K562 (cell line): Measurements from ENCODE around the gene GPR153. TPM values are rescaled to one million over a fixed set of nuclear protein-coding genes. Genes with fewer than 3 reads are reported as not detected.

ENCODE experiments used
- ATAC-seq: fragments of 200-7000 bp; cut with Tn5 transposase; 3 replicates; pipeline ENCODE4 v1.9.1; 2020; ENCODE audit warnings: moderate library complexity
- BruUV-seq: library from RNA; stranded (reverse); fragments of 400-500 nt; replicated peaks from 2 replicates; lab custom pipeline; 2021; lab: Mats Ljungman, UMichigan
- CTCF ChIA-PET: fragments of 300-600 bp; formaldehyde crosslinking; extraction: SDS; loops from one replicate; lab custom pipeline; 2021; ENCODE audit warnings: low intra/inter-chr PET ratio; lab: Yijun Ruan, JAX
- POLR2A ChIA-PET: fragments of 300-600, 350-650 bp; sonication (Branson Sonifier 250); formaldehyde crosslinking; extraction: SDS; loops from one replicate; lab custom pipeline; 2021; ENCODE audit warnings: antibody characterized with exemption, inconsistent platforms; lab: Yijun Ruan, JAX
- DNase-seq, 4 experiments: peaks; one replicate each; pipeline versions ENCODE4 v3.0.0 to v3.0.0-alpha.2; 2011 to 2018; ENCODE audit warnings: low spot score in 3 of 4, mixed read lengths in 3 of 4; ENCODE audit errors: extremely low read depth in 1 of 4
- FAIRE-seq: peaks from 2 replicates; lab custom pipeline; 2011; peaks lifted over from hg19 to GRCh38; lab: Jason Lieb, UNC
- H2AFZ ChIP-seq: 2 replicates; pipeline ENCODE4 v1.6.0; 2011; ENCODE audit warnings: low read depth, low read length, control low read depth, inconsistent platforms
- H3K27ac ChIP-seq: fragments of 200-600 bp; 3 replicates; pipeline ENCODE4 v1.8.0; 2011; ENCODE audit warnings: low read depth, mild to moderate bottlenecking, control low read depth, inconsistent platforms, low read length, moderate library complexity, mixed read lengths; ENCODE audit errors: extremely low read depth
- H3K27me3 ChIP-seq, 2 experiments: fragments of 300-600 bp in 1 of 2; 2 replicates in 1 of 2; 3 replicates in 1 of 2; pipeline versions ENCODE4 v1.6.0 to v1.8.0; 2011; ENCODE audit warnings: inconsistent platforms in 2 of 2, low read length in 2 of 2, mild to moderate bottlenecking in 1 of 2, mixed read lengths in 1 of 2, moderate library complexity in 1 of 2; ENCODE audit not compliant: control insufficient read depth in 2 of 2, insufficient read depth in 2 of 2
- H3K36me3 ChIP-seq: fragments of 300-600 bp; 3 replicates; pipeline ENCODE4 v1.8.0; 2011; ENCODE audit warnings: mild to moderate bottlenecking, low read length, inconsistent platforms; ENCODE audit not compliant: control insufficient read depth, insufficient read depth
- H3K4me1 ChIP-seq, 2 experiments: fragments of 200-600 bp in 1 of 2; replicated peaks in 1 of 2; 2 replicates in 1 of 2; 3 replicates in 1 of 2; pipeline versions ENCODE4 v1.5.1 to v1.8.0; 2011; ENCODE audit warnings: inconsistent platforms in 2 of 2, low read length in 2 of 2, mild to moderate bottlenecking in 1 of 2, mixed read lengths in 1 of 2, moderate library complexity in 1 of 2; ENCODE audit not compliant: control insufficient read depth in 2 of 2, insufficient read depth in 2 of 2
- H3K4me2 ChIP-seq: 2 replicates; pipeline ENCODE4 v1.6.1; 2011; ENCODE audit warnings: low read length, control low read depth, inconsistent platforms, mixed read lengths; ENCODE audit not compliant: insufficient read depth
- H3K4me3 ChIP-seq: fragments of 200-600 bp; sonication (generic), shearing (Covaris generic); 2 replicates; pipeline ENCODE4 v1.5.1; 2016; ENCODE audit warnings: control low read depth, inconsistent platforms
- H3K79me2 ChIP-seq: fragments of 200-600 bp; 3 replicates; pipeline ENCODE4 v1.8.0; 2011; ENCODE audit warnings: low read length, inconsistent platforms; ENCODE audit not compliant: control insufficient read depth, insufficient read depth
- H3K9ac ChIP-seq, 2 experiments: 2 replicates each; pipeline versions ENCODE4 v1.6.0 to v1.6.1; 2011; ENCODE audit warnings: low read depth in 2 of 2, low read length in 2 of 2, control low read depth in 1 of 2, inconsistent platforms in 1 of 2, mild to moderate bottlenecking in 1 of 2, mixed read lengths in 1 of 2; ENCODE audit not compliant: insufficient read depth in 1 of 2
- H3K9me1 ChIP-seq: one replicate; pipeline ENCODE4 v1.6.0; 2011; ENCODE audit warnings: inconsistent platforms, mild to moderate bottlenecking, low read length, moderate library complexity; ENCODE audit not compliant: control insufficient read depth, insufficient read depth
- H3K9me3 ChIP-seq: replicated peaks from 2 replicates; pipeline ENCODE4 v1.5.1; 2011; ENCODE audit warnings: low read depth, low read length, inconsistent platforms; ENCODE audit not compliant: control insufficient read depth, insufficient read depth
- H4K20me1 ChIP-seq: replicated peaks from 2 replicates; pipeline ENCODE4 v1.6.1; 2011; ENCODE audit warnings: low read length, inconsistent platforms, mixed read lengths; ENCODE audit not compliant: control insufficient read depth, insufficient read depth
- CTCF ChIP-seq, 3 experiments: IDR thresholded peaks in 2 of 3; conservative IDR thresholded peaks in 1 of 3; 2 replicates each; pipeline ENCODE4 v1.5.1; 2011 to 2012; ENCODE audit warnings: low read length in 3 of 3, mild to moderate bottlenecking in 3 of 3, control low read depth in 2 of 3, improper control_type of control experiment in 1 of 3, inconsistent platforms in 1 of 3, low read depth in 1 of 3, mixed read lengths in 1 of 3, moderate library complexity in 1 of 3; ENCODE audit not compliant: insufficient read depth in 2 of 3
- ETV6 ChIP-seq, 3 experiments: fragments of 150-350 bp in 1 of 3; sonication (generic) in 1 of 3; formaldehyde crosslinking in 1 of 3; IDR thresholded peaks; 2 replicates each; pipeline versions ENCODE4 v1.6.1 to v1.8.0; 2014 to 2022; ENCODE audit warnings: borderline replicate concordance in 2 of 3, low read depth in 2 of 3, antibody characterized with exemption in 1 of 3, low read length in 1 of 3, mild to moderate bottlenecking in 1 of 3, missing genetic modification reagents in 1 of 3
- ILK ChIP-seq: fragments of 450-650 bp; IDR thresholded peaks from 2 replicates; pipeline ENCODE4 v1.6.1; 2016; ENCODE audit warnings: missing genetic modification characterization, low read depth, mild to moderate bottlenecking, missing compliant biosample characterization, moderate library complexity, borderline replicate concordance
- KLF6 ChIP-seq: fragments of 250-450 bp; sonication (Bioruptor Pico); IDR thresholded peaks from 2 replicates; pipeline ENCODE4 v1.4.0; 2020; ENCODE audit warnings: mild to moderate bottlenecking, moderate library complexity, borderline replicate concordance
- PCBP1 ChIP-seq: fragments of 200-400 bp; formaldehyde crosslinking; IDR thresholded peaks from 2 replicates; pipeline ENCODE4 v1.6.1; 2018; ENCODE audit warnings: mild to moderate bottlenecking, low read depth, low read length; ENCODE audit not compliant: poor library complexity, severe bottlenecking
- PKNOX1 ChIP-seq: fragments of 450-650 bp; IDR thresholded peaks from 2 replicates; pipeline ENCODE4 v1.6.1; 2016
- TFAP4 ChIP-seq: sonication (generic); formaldehyde crosslinking; IDR thresholded peaks from 2 replicates; pipeline ENCODE4 v1.8.0; 2022; ENCODE audit warnings: missing genetic modification reagents, mild to moderate bottlenecking, moderate library complexity, borderline replicate concordance
- XRCC3 ChIP-seq: fragments of 450-650 bp; IDR thresholded peaks from 2 replicates; pipeline ENCODE4 v1.6.1; 2017; ENCODE audit warnings: mild to moderate bottlenecking, moderate library complexity
- ZBTB26 ChIP-seq: fragments of 450-650 bp; formaldehyde crosslinking; IDR thresholded peaks from 2 replicates; pipeline ENCODE4 v1.4.0; 2022; ENCODE audit warnings: missing genetic modification characterization
- ZNF263 ChIP-seq: sonication (generic); formaldehyde crosslinking; IDR thresholded peaks from 2 replicates; pipeline ENCODE4 v1.8.0; 2022; ENCODE audit warnings: mild to moderate bottlenecking, missing genetic modification reagents, borderline replicate concordance
- WGBS: fragments of 100-300 bp; shearing (Covaris generic); methylation state at CpG from one replicate; pipeline ENCODE4 v1.1.6; 2016; ENCODE audit warnings: low coverage, mixed read lengths; ENCODE audit not compliant: insufficient coverage; ENCODE audit errors: missing lambda C conversion rate; 5-methylcytosine and 5-hydroxymethylcytosine counted together
- in situ Hi-C: fragments of 300-500 bp; cut with MboI; formaldehyde crosslinking; loops from 4 replicates; pipeline ENCODE4 v1.15.0; 2018; ENCODE audit warnings: inconsistent platforms, mixed read lengths
- intact Hi-C: fragments of 100-400 bp; cut with micrococcal nuclease; formaldehyde crosslinking; loops from 2 replicates; pipeline ENCODE4 v1.14.2; 2022
- polyA plus RNA-seq, 8 experiments: library from polyadenylated mRNA; depleted of rRNA in 4 of 8; stranded (reverse) in 5 of 8; unstranded in 3 of 8; fragments of >200 nt; fragmentation: Nextera tagmentation in 2 of 8; fragmentation: Illumina TruSeq in 1 of 8; extraction: Ambion mirVana in 2 of 8; extraction: Trizol in 1 of 8; gene quantifications; 2 replicates each; pipeline versions ENCODE4 v1.2.1 to v1.2.3, GENCODE V29; 2011 to 2014; ENCODE audit warnings: inconsistent platforms in 1 of 8, missing spikeins in 1 of 8
- total RNA-seq, 7 experiments: library from RNA; depleted of rRNA in 6 of 7; stranded (reverse); fragments of >200 nt in 6 of 7; fragmentation: Illumina TruSeq in 2 of 7; extraction: Trizol in 2 of 7; gene quantifications; 2 replicates each; pipeline versions ENCODE4 v1.2.1 to v1.2.3, GENCODE V29; 2011 to 2021; ENCODE audit warnings: low replicate concordance in 1 of 7

Gene GPR153
- total and polyA plus RNA-seq, 9 of the 15 experiments (the other 6 are each of a cell fraction or from before 2014, with no cell fraction given), result 0.01 to 1.5 (median 0.51) TPM

GRCh38 chr1:6261615-6261995, 707 bp upstream of the GPR153 start:
- H3K36me3 ChIP-seq, result no peaks in the 10 kb centered on the region; the same call in 1 of the 3 replicates
- ChIA-PET CTCF (interaction anchor here (0.6 kb wide), 1 partner anchor 15 kb away, joined by 3 read pairs; no protein-coding TSS in a partner anchor), POLR2A (interaction anchor here (0.6 to 0.7 kb wide), 2 partner anchors 62 to 336 kb away, joined by 3 to 4 read pairs; no protein-coding TSS in a partner anchor)
- H3K9me1 ChIP-seq, result no peaks in the 10 kb centered on the region
- H3K4me2 ChIP-seq, result peak overlapping the region; percentile 71
- peak overlapping the region; percentile 71; the same call in 1 of the 2 replicates for H2AFZ ChIP-seq
- peak overlapping the region; percentile 46; the same call in 1 of the 2 replicates for H3K4me3 ChIP-seq
- peaks cover 26% of the 10 kb centered on the region for H4K20me1 ChIP-seq
- no peaks in the 10 kb centered on the region for H3K9me3 ChIP-seq
- peak; percentile 68 to 71 (median 70) for DNase-seq
- H3K79me2 ChIP-seq, result no peaks in the 10 kb centered on the region
- H3K4me1 ChIP-seq, result peaks cover 0 to 68% of the 10 kb centered on the region in 2 experiments; a peak in 3 of 5 replicates
- peak overlapping the region in 1 of 2 experiments; percentile 78; a peak in 2 of 4 replicates for H3K9ac ChIP-seq
- 11% methylated on average over 12 of the region's 15 CpGs for WGBS
- peak; percentile 22 for ATAC-seq
- no peak overlapping the region for H3K27ac ChIP-seq
- intact Hi-C loops, result no loop called here
- BruUV-seq, result no TSS peak
- peaks cover 0 to 15% of the 10 kb centered on the region in 2 experiments; a peak in 2 of 5 replicates for H3K27me3 ChIP-seq
- in situ Hi-C loops, result loop anchor here (25.0 kb wide), 1 partner anchor 951 kb away; no protein-coding TSS in a partner anchor
- peak; percentile 58 for FAIRE-seq
- TF ChIP-seq ETV6 (IDR thresholded peaks at IDR 0.05; ENCODE audit: borderline replicate concordance in 1 of 2, low read depth in 2 of 2, low read length in 1 of 2), result no peak
- TF ChIP-seq ETV6 (CRISPR knock-in tag; IDR thresholded peaks at IDR 0.05; ENCODE audit: borderline replicate concordance), result no peak
- peak; percentile 70 for TF ChIP-seq PKNOX1
- TF ChIP-seq ZNF263 (CRISPR knock-in tag), result peak; percentile 62; the same call in 1 of the 2 replicates
- TF ChIP-seq ZBTB26 (CRISPR knock-in tag), result no peak
- TF ChIP-seq PCBP1, result peak; percentile 12
- TF ChIP-seq KLF6 (CRISPR knock-in tag), result no peak
- peak; percentile 56; the same call in 1 of the 2 replicates for TF ChIP-seq TFAP4 (CRISPR knock-in tag)
- no peak for TF ChIP-seq CTCF (IDR thresholded peaks at IDR 0.05 in 2 of 3, conservative IDR thresholded peaks at IDR 0.05 in 1 of 3; ENCODE audit: insufficient read depth in 2 of 3, low read depth in 1 of 3, low read length in 3 of 3)
- TF ChIP-seq ILK (tag), result no peak
- TF ChIP-seq XRCC3, result no peak
- TF ChIP-seq, all 486 proteins: peak for 4
